Calu3 (cell line): ENCODE measurements around the gene DLG2. TPM values are rescaled to one million over a fixed set of nuclear protein-coding genes. Genes with fewer than 3 reads are reported as not detected.
"Not testable (repeated sequence)": the region's sequence is repeated elsewhere in the genome, so short reads cannot be mapped to it uniquely, and the experiment has no call there.

Source experiments
- BruUV-seq: library from RNA; stranded (reverse); fragments of 400-500 nt; replicated peaks from 2 replicates; lab custom pipeline; 2021; lab: Mats Ljungman, UMichigan
- CTCF ChIA-PET: fragments of 300-600 bp; sonication (Branson Sonifier 250); formaldehyde crosslinking; loops from one replicate; lab custom pipeline; 2022; ENCODE audit warnings: antibody characterized with exemption; lab: Charles Lee
- DNase-seq: peaks from one replicate; pipeline ENCODE4 v3.0.0; 2022
- H3K27ac Mint-ChIP-seq: one replicate; pipeline ENCODE4 v1.8.0; 2022; ENCODE audit warnings: mixed read lengths; ENCODE audit not compliant: unreplicated experiment
- H3K27me3 Mint-ChIP-seq: one replicate; pipeline ENCODE4 v1.8.0; 2022; ENCODE audit warnings: mixed read lengths; ENCODE audit not compliant: unreplicated experiment
- H3K36me3 Mint-ChIP-seq: one replicate; pipeline ENCODE4 v1.8.0; 2022; ENCODE audit warnings: mild to moderate bottlenecking, moderate library complexity, mixed read lengths; ENCODE audit not compliant: insufficient read depth, unreplicated experiment
- H3K4me1 Mint-ChIP-seq: one replicate; pipeline ENCODE4 v1.8.0; 2022; ENCODE audit warnings: mild to moderate bottlenecking, low read depth, mixed read lengths; ENCODE audit not compliant: unreplicated experiment
- H3K4me3 Mint-ChIP-seq: one replicate; pipeline ENCODE4 v1.8.0; 2022; ENCODE audit warnings: mild to moderate bottlenecking, low read depth, moderate library complexity, mixed read lengths; ENCODE audit not compliant: unreplicated experiment
- H3K9me3 Mint-ChIP-seq: one replicate; pipeline ENCODE4 v1.8.0; 2022; ENCODE audit warnings: low read depth, mixed read lengths; ENCODE audit not compliant: unreplicated experiment
- intact Hi-C: fragments of 100-400 bp; cut with micrococcal nuclease; formaldehyde crosslinking; loops from one replicate; pipeline ENCODE4 v1.10.0; 2022; ENCODE audit not compliant: unreplicated experiment
- total RNA-seq: library from RNA; stranded (reverse); gene quantifications from 2 replicates; pipeline ENCODE4 v1.2.3, GENCODE V29; 2022
- TF ChIP-seq, protein P1 (sequence below): fragments of 200-600 bp; IDR thresholded peaks from one replicate; pipeline ENCODE4 v1.8.0; 2022; ENCODE audit warnings: antibody characterized with exemption; ENCODE audit not compliant: unreplicated experiment

The DLG2 gene
- total RNA-seq, 1 experiment from 2014 or later, result 0.71 TPM

DNA sequence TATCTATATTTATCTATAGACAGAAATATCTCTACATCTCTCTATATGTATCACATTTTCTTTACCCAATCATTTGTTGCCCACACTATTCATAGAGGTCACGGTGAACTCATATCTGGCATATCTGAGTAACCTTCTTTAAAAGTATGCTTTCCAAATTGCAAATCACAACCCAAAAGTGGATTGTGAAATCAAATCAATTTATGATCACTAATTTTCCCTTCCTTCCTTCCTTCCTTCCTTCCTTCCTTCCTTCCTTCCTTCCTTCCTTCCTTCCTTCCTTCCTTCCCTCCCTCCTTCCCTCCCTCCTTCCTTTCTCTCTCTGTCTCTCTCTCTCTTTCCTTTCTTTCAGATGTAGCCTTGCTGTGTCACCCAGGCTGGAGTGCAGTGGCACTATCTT, 1893.0 kb downstream of the DLG2 start:
- Mint-ChIP-seq H3K27ac (no peak overlapping the region), H3K9me3 (no peaks in the 10 kb centered on the region), H3K27me3 (peaks cover 19% of the 10 kb centered on the region), H3K36me3 (no peaks in the 10 kb centered on the region), H3K4me3 (no peak overlapping the region), H3K4me1 (no peaks in the 10 kb centered on the region)
- no peak for DNase-seq
- CTCF ChIA-PET, result interaction anchor here (0.7 kb wide), 2 partner anchors 40 to 968 kb away, joined by 4 to 6 read pairs; no protein-coding TSS in a partner anchor
- intact Hi-C loops, result no loop called here
- BruUV-seq, result no TSS peak
- TF ChIP-seq, protein P1, sequence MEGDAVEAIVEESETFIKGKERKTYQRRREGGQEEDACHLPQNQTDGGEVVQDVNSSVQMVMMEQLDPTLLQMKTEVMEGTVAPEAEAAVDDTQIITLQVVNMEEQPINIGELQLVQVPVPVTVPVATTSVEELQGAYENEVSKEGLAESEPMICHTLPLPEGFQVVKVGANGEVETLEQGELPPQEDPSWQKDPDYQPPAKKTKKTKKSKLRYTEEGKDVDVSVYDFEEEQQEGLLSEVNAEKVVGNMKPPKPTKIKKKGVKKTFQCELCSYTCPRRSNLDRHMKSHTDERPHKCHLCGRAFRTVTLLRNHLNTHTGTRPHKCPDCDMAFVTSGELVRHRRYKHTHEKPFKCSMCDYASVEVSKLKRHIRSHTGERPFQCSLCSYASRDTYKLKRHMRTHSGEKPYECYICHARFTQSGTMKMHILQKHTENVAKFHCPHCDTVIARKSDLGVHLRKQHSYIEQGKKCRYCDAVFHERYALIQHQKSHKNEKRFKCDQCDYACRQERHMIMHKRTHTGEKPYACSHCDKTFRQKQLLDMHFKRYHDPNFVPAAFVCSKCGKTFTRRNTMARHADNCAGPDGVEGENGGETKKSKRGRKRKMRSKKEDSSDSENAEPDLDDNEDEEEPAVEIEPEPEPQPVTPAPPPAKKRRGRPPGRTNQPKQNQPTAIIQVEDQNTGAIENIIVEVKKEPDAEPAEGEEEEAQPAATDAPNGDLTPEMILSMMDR, result no peak

DNA sequence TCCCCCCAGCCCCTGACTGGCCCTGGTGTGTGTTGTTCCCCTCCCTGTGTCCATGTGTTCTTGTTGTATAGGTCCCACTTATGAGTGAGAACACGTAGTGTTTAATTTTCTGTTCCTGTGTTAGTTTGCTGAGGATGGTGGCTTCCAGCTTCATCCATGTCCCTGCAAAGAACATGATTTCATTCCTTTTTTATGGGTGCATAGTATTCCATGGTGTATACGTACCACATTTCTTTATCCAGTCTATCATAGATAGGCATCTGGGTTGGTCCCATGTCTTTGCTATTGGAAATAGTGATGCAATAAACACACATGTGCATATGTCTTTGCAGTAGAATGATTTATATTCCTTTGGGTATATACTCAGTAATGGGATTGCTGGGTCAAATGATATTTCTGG, 1895.9 kb downstream of the DLG2 start:
- H3K27me3 Mint-ChIP-seq, BruUV-seq, H3K4me3 Mint-ChIP-seq, intact Hi-C loops, H3K36me3 Mint-ChIP-seq, H3K4me1 Mint-ChIP-seq, H3K27ac Mint-ChIP-seq, CTCF ChIA-PET, DNase-seq, H3K9me3 Mint-ChIP-seq: not testable (repeated sequence)

DNA sequence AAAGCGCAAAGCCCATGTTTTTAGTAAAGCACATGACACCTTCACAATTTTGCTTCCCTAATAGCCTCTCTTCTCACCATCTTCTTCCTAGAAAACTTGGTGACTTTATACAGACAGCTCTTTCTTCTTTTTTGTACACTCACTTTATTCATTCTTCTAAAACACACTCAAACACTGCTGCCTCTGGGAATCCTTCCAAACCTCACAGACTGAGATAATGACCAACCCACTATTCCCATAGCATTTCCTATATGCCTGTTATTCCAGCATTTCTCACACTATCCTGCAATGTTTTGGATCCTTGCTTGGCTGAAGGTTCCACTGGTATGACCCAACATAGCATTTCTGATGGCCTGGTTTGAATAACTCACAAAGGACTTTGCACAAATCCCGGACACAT, 1898.9 kb downstream of the DLG2 start:
- Mint-ChIP-seq H3K27ac (no peak overlapping the region), H3K4me3 (no peak overlapping the region), H3K36me3 (peaks cover 7% of the 10 kb centered on the region), H3K9me3 (no peaks in the 10 kb centered on the region), H3K4me1 (peaks cover 9% of the 10 kb centered on the region), H3K27me3 (peaks cover 9% of the 10 kb centered on the region)
- no peak for DNase-seq
- TF ChIP-seq, protein P1, result no peak
- intact Hi-C loops, result no loop called here
- BruUV-seq, result no TSS peak
- CTCF ChIA-PET, result no interaction called here

DNA sequence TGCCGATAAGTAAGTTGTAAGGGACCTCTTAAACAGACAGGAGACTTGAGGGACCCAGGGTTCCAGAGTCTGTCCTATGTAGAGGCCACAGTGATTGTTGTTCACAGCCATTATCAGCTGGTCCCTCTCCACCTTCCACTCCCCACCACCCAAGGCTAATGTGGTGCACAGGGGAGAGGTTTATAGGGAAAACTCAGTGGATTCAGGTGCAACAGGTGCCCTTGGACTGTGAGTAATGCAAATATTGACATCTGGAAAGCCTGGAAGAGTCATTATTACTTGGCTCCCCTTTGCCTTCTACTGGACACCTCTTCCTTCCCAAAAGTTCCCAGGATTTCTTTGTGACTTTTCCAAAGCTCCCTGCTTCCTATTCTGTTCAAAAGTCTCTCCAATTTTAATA, 1899.9 kb downstream of the DLG2 start:
- intact Hi-C loops, result no loop called here
- BruUV-seq, result no TSS peak
- Mint-ChIP-seq H3K27ac (no peak overlapping the region), H3K9me3 (no peaks in the 10 kb centered on the region), H3K27me3 (peaks cover 9% of the 10 kb centered on the region), H3K4me1 (peaks cover 9% of the 10 kb centered on the region), H3K36me3 (peaks cover 7% of the 10 kb centered on the region), H3K4me3 (no peak overlapping the region)
- TF ChIP-seq, protein P1, result no peak
- CTCF ChIA-PET, result no interaction called here
- no peak for DNase-seq

DNA sequence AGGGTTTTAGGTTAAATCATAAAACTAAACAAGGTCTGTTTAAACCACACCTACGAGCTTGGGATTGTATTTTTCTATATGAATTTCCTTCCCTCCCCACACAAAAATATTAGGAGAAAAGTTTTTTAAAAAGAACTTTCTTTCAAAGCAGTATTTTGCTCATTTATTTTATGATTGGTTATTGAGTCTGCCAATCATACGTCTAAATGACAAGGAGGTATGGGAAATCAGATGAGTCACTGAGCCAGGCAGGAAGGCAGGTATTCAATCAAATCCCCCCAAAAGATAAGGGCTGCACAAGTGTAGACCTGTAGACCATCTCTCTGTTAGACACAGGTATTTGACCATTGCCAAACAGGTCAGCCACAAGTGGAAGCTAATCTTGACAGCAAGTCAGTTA, 1900.8 kb downstream of the DLG2 start:
- CTCF ChIA-PET, result no interaction called here
- no peaks in the 10 kb centered on the region for H3K9me3 Mint-ChIP-seq
- no peak overlapping the region for H3K27ac Mint-ChIP-seq
- BruUV-seq, result no TSS peak
- peaks cover 9% of the 10 kb centered on the region for H3K4me1 Mint-ChIP-seq
- DNase-seq, result no peak
- peaks cover 7% of the 10 kb centered on the region for H3K36me3 Mint-ChIP-seq
- no peak overlapping the region for H3K4me3 Mint-ChIP-seq
- H3K27me3 Mint-ChIP-seq, result peaks cover 9% of the 10 kb centered on the region
- intact Hi-C loops, result no loop called here
- TF ChIP-seq, protein P1, result no peak
